Mesothelial cell of epicardium (in vitro differentiated cells): ENCODE data around the gene ARHGAP42. TPM values are rescaled to one million over a fixed set of nuclear protein-coding genes. Genes with fewer than 3 reads are reported as not detected.
A peak's percentile ranks its signal among the peaks of the same experiment; 100 is the strongest.

Experiments used
- DNase-seq, 2 experiments: peaks; one replicate each; pipeline ENCODE4 v3.0.0; 2021; ENCODE audit warnings: low spot score in 2 of 2; ENCODE audit not compliant: unreplicated experiment in 2 of 2
- H3K27ac Mint-ChIP-seq: 2 replicates; pipeline ENCODE4 v1.8.0; 2021; ENCODE audit warnings: mixed read lengths
- H3K27me3 Mint-ChIP-seq: 2 replicates; pipeline ENCODE4 v1.8.0; 2021; ENCODE audit warnings: low read depth, mixed read lengths
- H3K36me3 Mint-ChIP-seq: 2 replicates; pipeline ENCODE4 v1.8.0; 2021; ENCODE audit warnings: mixed read lengths
- H3K4me1 Mint-ChIP-seq: 2 replicates; pipeline ENCODE4 v1.8.0; 2021; ENCODE audit warnings: mixed read lengths
- H3K4me3 Mint-ChIP-seq: 2 replicates; pipeline ENCODE4 v1.8.0; 2021; ENCODE audit warnings: mild to moderate bottlenecking, moderate library complexity, mixed read lengths
- H3K9me3 Mint-ChIP-seq: 2 replicates; pipeline ENCODE4 v1.8.0; 2021; ENCODE audit warnings: mixed read lengths
- CTCF ChIP-seq: fragments of 200-600 bp; sonication (generic); IDR thresholded peaks from one replicate; pipeline ENCODE4 v1.5.0; 2021; ENCODE audit warnings: antibody characterized with exemption; ENCODE audit not compliant: unreplicated experiment
- total RNA-seq: library from RNA; stranded (reverse); gene quantifications from 3 replicates; pipeline ENCODE4 v1.2.1, GENCODE V29; 2021

Gene ARHGAP42
- total RNA-seq, 1 donor from 2014 or later: 19.4 TPM

GRCh38 chr11:100942016-100942415 is 254.9 kb downstream of the ARHGAP42 start:
- Mint-ChIP-seq H3K4me3 (no peak overlapping the region), H3K27ac (peak overlapping the region; percentile 10), H3K27me3 (no peaks in the 10 kb centered on the region), H3K9me3 (peaks cover 6% of the 10 kb centered on the region), H3K36me3 (peaks cover 14% of the 10 kb centered on the region), H3K4me1 (peaks cover 28% of the 10 kb centered on the region)
- TF ChIP-seq CTCF: no peak
- no peak for DNase-seq

DNA sequence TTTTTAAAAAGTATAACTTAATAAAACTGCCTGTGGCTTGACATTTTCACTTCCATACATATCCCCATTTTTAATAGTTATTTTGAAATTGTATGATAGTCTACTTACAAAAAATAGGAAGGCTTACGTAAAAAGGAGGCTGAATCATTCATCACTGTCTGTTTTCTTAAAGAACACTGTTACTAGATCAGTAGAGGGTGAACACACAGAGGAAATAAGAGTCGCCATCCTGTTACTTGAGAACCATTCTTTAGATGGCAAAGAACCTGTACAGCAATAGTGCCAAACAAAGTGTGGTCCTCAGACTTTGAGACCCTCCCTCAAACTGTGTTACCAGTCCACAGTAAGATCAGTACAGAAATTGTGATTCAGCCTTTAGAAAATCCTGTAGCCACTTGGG is 261.8 kb downstream of the ARHGAP42 start:
- no peak for DNase-seq
- Mint-ChIP-seq H3K36me3 (peaks cover 12% of the 10 kb centered on the region), H3K9me3 (peaks cover 6% of the 10 kb centered on the region)

GRCh38 chr11:100949443-100949842 is 262.4 kb downstream of the ARHGAP42 start:
- no peak for DNase-seq
- Mint-ChIP-seq H3K4me1 (no peaks in the 10 kb centered on the region), H3K27ac (no peak overlapping the region), H3K9me3 (peaks cover 6% of the 10 kb centered on the region), H3K4me3 (no peak overlapping the region), H3K27me3 (no peaks in the 10 kb centered on the region), H3K36me3 (peaks cover 12% of the 10 kb centered on the region)
- no peak for TF ChIP-seq CTCF

More for the DNA sequence above, 261.8 kb downstream of the ARHGAP42 start:
- no peak for TF ChIP-seq CTCF
- Mint-ChIP-seq H3K4me3 (no peak overlapping the region), H3K27me3 (no peaks in the 10 kb centered on the region), H3K4me1 (no peaks in the 10 kb centered on the region), H3K27ac (no peak overlapping the region)

DNA sequence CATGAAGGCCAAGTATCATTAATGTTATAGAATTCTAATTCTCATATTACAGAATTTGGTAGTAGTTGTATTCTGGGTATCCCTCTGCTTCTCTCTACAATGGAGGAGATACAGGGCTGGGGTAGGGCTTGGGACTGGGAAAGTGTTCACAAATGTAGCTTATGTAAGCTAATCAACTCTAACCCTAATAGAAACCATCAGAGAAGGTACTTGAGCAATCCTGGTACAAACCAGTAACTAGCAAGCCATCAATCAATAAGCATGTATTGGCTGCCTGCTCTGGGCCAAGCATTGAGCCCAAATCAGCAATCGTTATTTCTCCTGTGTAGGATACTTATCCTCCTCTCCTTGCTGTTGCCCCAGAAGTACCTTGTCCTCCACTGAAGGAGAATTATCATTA is 268.2 kb downstream of the ARHGAP42 start:
- no peak for TF ChIP-seq CTCF
- Mint-ChIP-seq H3K4me1 (no peaks in the 10 kb centered on the region), H3K27ac (no peak overlapping the region), H3K4me3 (no peak overlapping the region), H3K9me3 (no peaks in the 10 kb centered on the region), H3K27me3 (no peaks in the 10 kb centered on the region), H3K36me3 (peaks cover 6% of the 10 kb centered on the region)
- no peak for DNase-seq

- peaks cover 6% of the 10 kb centered on the region for H3K36me3 Mint-ChIP-seq
- no peaks in the 10 kb centered on the region for H3K4me1 Mint-ChIP-seq
- no peak overlapping the region for H3K4me3 Mint-ChIP-seq
- H3K27ac Mint-ChIP-seq: no peak overlapping the region
- H3K27me3 Mint-ChIP-seq: no peaks in the 10 kb centered on the region
- no peak for DNase-seq
- no peak for TF ChIP-seq CTCF
- H3K9me3 Mint-ChIP-seq: no peaks in the 10 kb centered on the region
These were observed 269.3 kb downstream of the ARHGAP42 start for GRCh38 chr11:100956351-100956750.

DNA sequence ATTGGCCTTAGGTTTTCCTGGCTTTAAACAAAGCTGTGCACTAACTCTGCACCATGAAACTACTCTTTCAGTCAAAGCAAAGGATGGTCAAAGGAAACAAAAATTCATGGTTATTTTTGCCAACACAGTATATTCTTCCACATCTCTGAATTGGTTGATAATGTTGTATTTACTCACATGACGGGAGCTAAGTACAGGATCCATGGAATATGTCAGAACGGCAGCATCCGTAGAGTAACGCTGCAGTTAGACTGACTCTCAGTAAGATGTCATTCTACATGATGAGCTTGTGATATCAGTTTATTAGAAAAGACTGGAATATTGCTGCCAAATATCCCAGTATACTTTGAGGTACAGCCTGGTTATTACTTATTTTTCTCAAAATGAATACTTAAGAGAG is 270.4 kb downstream of the ARHGAP42 start:
- Mint-ChIP-seq H3K4me3 (no peak overlapping the region), H3K4me1 (no peaks in the 10 kb centered on the region), H3K27me3 (no peaks in the 10 kb centered on the region), H3K27ac (no peak overlapping the region), H3K36me3 (peaks cover 6% of the 10 kb centered on the region), H3K9me3 (no peaks in the 10 kb centered on the region)
- DNase-seq: no peak
- no peak for TF ChIP-seq CTCF
